ENCODE data around the gene DUSP22. TPM values are rescaled to one million over a fixed set of nuclear protein-coding genes. Genes with fewer than 3 reads are reported as not detected.
"Not testable (repeated sequence)": the region's sequence is repeated elsewhere in the genome, so short reads cannot be mapped to it uniquely, and the experiment has no call there.

The DUSP22 gene
- total RNA-seq, 1 donor: 37.7 TPM

- Histone ChIP-seq H3K4me3 (ENCODE audit: low read length) (no peak overlapping the region), H3K27me3 (ENCODE audit: insufficient read depth, low read length) (no peaks in the 10 kb centered on the region), H3K4me1 (ENCODE audit: insufficient read depth, low read length) (peaks cover 86% of the 10 kb centered on the region), H3K9me3 (ENCODE audit: low read depth, low read length) (no peaks in the 10 kb centered on the region)
These were observed 27.2 kb downstream of the DUSP22 start for GRCh38 chr6:319177-320131.

DNA sequence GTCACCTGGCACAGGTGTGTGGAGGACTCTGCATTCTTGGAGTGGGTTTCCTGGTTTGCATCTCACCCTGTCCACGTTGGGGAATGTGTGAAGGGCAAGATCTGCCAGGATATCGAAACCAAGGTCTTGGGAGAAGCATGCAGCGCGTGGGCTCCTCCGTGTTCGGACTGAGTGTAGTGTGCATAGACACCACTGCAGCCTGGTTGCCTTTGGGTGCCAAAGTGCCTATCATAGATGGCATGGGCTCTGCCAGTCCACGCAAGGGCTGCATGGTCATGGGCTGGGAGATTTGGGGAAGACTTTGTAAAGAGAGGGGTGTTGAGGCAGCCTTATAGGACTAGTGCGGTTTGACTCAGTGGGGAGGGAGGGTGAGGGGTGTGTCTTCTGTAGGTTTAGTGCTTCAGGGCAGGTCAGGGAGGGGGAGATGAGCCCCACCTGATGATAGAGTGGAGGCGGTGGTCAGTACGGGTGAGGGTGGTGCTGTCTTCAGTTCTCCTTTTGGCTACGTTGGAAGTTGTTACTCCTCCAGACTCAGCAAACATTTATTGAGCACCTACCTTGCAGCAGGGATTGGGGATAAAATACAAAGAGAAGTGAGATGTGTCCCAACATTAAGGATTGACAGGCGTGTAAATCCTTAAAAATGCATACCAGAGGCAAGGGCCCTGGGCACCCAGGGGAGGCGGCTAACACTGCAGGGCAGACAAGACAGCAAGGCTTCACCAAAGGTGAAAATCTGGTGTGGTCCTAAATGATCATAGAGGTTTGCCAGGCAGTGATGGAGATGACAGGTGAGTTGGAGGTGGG, 28.3 kb downstream of the DUSP22 start:
- Histone ChIP-seq H3K9me3 (ENCODE audit: low read depth, low read length) (no peaks in the 10 kb centered on the region), H3K27me3 (ENCODE audit: insufficient read depth, low read length) (no peaks in the 10 kb centered on the region), H3K4me1 (ENCODE audit: insufficient read depth, low read length) (peaks cover 76% of the 10 kb centered on the region), H3K4me3 (ENCODE audit: low read length) (no peak overlapping the region)

GRCh38 chr6:321158-321438, 28.8 kb downstream of the DUSP22 start:
- Histone ChIP-seq H3K4me3 (ENCODE audit: low read length) (no peak overlapping the region), H3K27me3 (ENCODE audit: insufficient read depth, low read length) (no peaks in the 10 kb centered on the region), H3K4me1 (ENCODE audit: insufficient read depth, low read length) (peaks cover 71% of the 10 kb centered on the region), H3K9me3 (ENCODE audit: low read depth, low read length) (no peaks in the 10 kb centered on the region)

DNA sequence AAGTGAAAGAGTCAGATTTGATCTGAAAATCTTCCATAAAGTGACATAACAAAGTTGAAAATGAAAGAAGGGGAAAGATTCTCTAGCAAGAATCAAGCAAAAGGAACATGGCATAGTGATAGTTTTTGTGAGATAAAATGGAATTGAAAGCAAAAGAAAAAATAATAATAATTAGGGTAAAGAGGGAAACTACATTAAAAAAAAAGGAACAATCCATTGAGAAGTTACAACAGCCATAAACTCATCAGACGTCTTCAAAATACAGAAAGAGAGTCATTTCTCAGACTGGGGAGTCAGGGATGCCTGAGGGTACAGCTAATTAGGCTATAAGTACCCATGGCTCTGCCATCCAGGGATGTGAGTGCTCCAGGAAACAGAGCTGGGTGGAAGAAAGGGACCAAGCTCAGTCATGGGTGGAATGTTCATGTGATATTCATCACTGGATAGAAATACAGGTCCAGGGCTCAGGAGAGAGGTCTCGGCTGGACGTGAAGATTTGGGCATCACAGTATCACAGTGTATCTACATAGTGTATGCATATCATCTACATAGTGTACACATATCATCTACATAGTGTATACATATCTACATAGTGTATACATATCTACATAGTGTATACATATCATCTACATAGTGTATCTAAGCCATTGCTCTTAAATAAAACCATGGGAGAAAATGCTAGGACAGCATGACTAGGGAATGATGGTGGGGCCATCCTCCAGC, 29.4 kb downstream of the DUSP22 start:
- Histone ChIP-seq H3K27me3 (ENCODE audit: insufficient read depth, low read length) (no peaks in the 10 kb centered on the region), H3K9me3 (ENCODE audit: low read depth, low read length) (no peaks in the 10 kb centered on the region), H3K4me3 (ENCODE audit: low read length) (no peak overlapping the region), H3K4me1 (ENCODE audit: insufficient read depth, low read length) (peaks cover 67% of the 10 kb centered on the region)

DNA sequence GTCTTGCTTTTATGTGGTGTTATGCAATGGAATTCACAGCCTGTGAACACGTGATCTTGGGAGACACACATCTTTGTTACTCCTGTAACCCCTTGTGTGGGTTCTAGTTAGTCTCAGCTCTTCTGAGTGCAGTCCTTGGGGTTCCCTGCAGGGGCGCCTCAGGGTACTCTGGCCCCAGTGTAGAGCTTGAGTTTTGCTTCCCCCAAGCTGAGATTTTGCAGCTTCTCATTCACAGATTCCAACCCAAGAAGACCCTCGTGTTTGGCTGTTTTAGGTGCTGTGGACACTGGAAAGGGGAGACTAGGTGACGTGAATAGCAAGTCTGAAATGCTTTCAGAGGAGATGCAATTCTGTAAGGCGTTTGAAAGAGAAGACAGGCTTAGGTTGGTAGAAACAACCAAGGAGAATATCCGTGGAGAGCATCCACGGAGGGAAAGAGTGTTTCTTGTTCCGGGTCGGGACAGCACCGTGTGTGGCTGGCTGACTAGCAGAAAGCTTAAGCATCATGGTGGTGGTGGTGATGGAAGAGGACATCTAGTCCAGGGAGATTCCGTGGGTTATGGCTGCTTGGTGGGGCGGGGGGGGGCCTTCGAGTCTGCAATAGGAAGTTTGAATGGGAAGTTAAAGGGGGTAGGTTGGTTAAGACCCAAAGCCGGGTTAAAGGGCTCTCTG, 30.1 kb downstream of the DUSP22 start:
- H3K4me1 ChIP-seq (ENCODE audit: insufficient read depth, low read length): peaks cover 65% of the 10 kb centered on the region
- H3K4me3 ChIP-seq (ENCODE audit: low read length): no peak overlapping the region
- no peaks in the 10 kb centered on the region for H3K9me3 ChIP-seq (ENCODE audit: low read depth, low read length)

DNA sequence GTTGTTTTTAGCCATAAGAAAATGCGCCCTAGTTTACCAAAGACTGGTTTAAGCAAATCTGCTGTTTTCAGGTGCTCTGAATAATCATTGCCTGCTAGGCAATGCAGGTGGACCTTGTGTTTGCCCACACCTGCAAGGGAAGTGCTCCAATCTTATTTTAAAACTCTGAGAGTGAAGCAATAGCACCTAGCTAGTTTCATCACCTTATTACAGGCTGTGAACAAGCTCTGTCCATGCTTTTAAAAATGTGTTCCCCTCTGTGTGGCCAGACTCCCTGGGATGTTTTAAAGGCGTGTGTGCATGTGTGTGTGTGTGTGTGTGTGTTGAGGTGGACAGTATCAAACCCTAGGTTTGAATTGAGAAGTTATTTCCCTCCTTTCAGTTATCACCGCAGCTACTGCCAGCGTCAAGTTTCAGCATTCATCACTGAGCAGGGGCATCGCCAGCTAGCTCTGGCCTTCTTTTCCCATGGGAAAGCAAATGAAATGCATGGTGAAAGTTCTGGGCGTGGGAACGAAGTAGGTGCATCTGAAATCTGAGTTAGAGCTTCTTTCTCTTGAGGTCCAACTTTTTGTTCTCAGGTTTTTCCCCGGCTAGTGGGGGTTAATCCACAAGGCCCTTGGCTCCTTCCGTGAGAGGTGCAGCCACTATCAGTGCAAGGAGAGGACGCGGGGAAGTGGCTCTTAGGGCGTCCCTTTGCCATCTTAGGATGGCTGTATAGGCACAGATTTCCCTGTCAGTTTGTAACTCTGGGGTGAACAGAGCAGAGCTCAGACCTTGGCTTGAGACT, 30.8 kb downstream of the DUSP22 start:
- Histone ChIP-seq H3K9me3 (ENCODE audit: low read depth, low read length) (no peaks in the 10 kb centered on the region), H3K27me3 (ENCODE audit: insufficient read depth, low read length) (no peaks in the 10 kb centered on the region), H3K4me3 (ENCODE audit: low read length) (no peak overlapping the region), H3K4me1 (ENCODE audit: insufficient read depth, low read length) (peaks cover 65% of the 10 kb centered on the region)

More for the DNA sequence above, 30.1 kb downstream of the DUSP22 start:
- no peaks in the 10 kb centered on the region for H3K27me3 ChIP-seq (ENCODE audit: insufficient read depth, low read length)

GRCh38 chr6:323730-324088, 31.4 kb downstream of the DUSP22 start:
- Histone ChIP-seq H3K27me3 (ENCODE audit: insufficient read depth, low read length) (no peaks in the 10 kb centered on the region), H3K4me3 (ENCODE audit: low read length) (no peak overlapping the region), H3K9me3 (ENCODE audit: low read depth, low read length) (no peaks in the 10 kb centered on the region), H3K4me1 (ENCODE audit: insufficient read depth, low read length) (peaks cover 65% of the 10 kb centered on the region)

- Histone ChIP-seq H3K4me1 (ENCODE audit: insufficient read depth, low read length) (peaks cover 65% of the 10 kb centered on the region), H3K27me3 (ENCODE audit: insufficient read depth, low read length) (no peaks in the 10 kb centered on the region), H3K4me3 (ENCODE audit: low read length) (no peak overlapping the region), H3K9me3 (ENCODE audit: low read depth, low read length) (no peaks in the 10 kb centered on the region)
These were observed 31.9 kb downstream of the DUSP22 start for GRCh38 chr6:324116-324728.

GRCh38 chr6:324729-325125, 32.4 kb downstream of the DUSP22 start:
- Histone ChIP-seq H3K4me3 (ENCODE audit: low read length) (no peak overlapping the region), H3K9me3 (ENCODE audit: low read depth, low read length) (no peaks in the 10 kb centered on the region), H3K27me3 (ENCODE audit: insufficient read depth, low read length) (no peaks in the 10 kb centered on the region), H3K4me1 (ENCODE audit: insufficient read depth, low read length) (peaks cover 64% of the 10 kb centered on the region)

GRCh38 chr6:325161-325860, 33.0 kb downstream of the DUSP22 start:
- H3K4me1 ChIP-seq (ENCODE audit: insufficient read depth, low read length): peaks cover 63% of the 10 kb centered on the region
- not testable (repeated sequence) for H3K4me3 ChIP-seq (ENCODE audit: low read length); H3K9me3 ChIP-seq (ENCODE audit: low read depth, low read length); H3K27me3 ChIP-seq (ENCODE audit: insufficient read depth, low read length)

GRCh38 chr6:326066-326465, 33.8 kb downstream of the DUSP22 start:
- H3K4me3 ChIP-seq (ENCODE audit: low read length); H3K9me3 ChIP-seq (ENCODE audit: low read depth, low read length); H3K27me3 ChIP-seq (ENCODE audit: insufficient read depth, low read length): not testable (repeated sequence)
- H3K4me1 ChIP-seq (ENCODE audit: insufficient read depth, low read length): peaks cover 55% of the 10 kb centered on the region

DNA sequence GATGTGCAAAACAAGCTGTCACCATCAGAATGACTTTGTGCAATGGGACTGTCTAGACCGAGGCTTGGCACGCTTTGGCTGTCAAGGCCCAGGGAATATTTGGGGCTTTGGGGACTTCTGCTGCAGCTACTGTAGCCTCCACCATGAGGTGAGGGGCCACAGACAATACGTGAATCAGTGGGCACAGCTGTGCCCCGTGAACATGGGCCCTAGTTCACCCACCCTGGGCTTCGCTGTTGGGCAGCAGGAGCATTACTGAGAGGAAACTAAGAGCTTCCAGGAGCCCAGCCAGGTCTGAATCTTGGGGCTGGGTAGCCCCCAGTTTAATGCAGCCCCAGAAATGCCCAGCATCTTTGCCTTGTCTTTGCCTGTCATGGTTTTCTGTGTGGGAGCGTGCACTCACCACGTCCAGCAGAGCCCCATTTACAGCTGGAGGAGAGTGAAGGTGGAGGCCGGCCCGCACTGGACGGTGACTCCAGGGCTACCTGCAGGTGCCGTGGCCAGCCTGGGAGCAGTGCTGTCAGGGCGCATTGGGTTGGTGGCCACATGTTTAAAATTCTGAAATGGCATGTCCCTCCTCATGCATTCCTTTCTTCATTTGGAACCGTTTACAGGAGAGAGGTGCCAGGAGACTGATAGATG, 34.7 kb downstream of the DUSP22 start:
- no peaks in the 10 kb centered on the region for H3K27me3 ChIP-seq (ENCODE audit: insufficient read depth, low read length)
- no peaks in the 10 kb centered on the region for H3K9me3 ChIP-seq (ENCODE audit: low read depth, low read length)
- H3K4me1 ChIP-seq (ENCODE audit: insufficient read depth, low read length): peaks cover 50% of the 10 kb centered on the region
- H3K4me3 ChIP-seq (ENCODE audit: low read length): no peak overlapping the region

DNA sequence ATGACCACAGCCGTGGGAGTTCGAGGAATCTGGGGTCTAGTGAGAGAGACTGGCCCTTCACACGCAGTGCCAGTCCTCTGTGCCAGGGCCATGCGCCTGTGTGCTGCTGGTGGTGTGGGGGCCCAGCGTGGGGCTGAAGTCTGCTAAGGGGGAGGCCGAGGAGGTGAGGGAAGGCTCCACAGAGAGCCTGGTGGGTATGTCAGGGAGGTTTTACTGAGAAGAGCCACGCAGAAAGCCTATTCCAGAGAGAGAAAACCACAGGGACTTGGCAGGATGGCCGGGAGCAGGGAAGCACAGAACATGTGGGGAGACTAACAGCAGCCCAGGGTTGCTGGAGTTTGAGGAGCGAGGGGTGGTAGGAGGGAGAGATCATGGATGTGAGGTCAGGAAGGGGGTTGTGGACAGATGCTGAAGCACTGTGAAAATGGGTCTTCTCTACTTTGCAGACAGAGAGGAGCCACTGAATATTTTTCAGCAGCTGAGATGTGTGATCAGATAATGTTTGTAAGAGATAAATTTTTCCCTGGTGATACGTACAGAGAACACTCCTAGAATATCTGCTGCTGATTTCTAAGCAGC, 35.3 kb downstream of the DUSP22 start:
- Histone ChIP-seq H3K4me1 (ENCODE audit: insufficient read depth, low read length) (peaks cover 50% of the 10 kb centered on the region), H3K9me3 (ENCODE audit: low read depth, low read length) (no peaks in the 10 kb centered on the region), H3K4me3 (ENCODE audit: low read length) (no peak overlapping the region), H3K27me3 (ENCODE audit: insufficient read depth, low read length) (no peaks in the 10 kb centered on the region)

Measured in mononuclear cell (primary cell).